Measurements from ENCODE around the gene ERVV-1.

- TF ChIP-seq NFIC (IDR thresholded peaks at IDR 0.05; ENCODE audit: borderline replicate concordance) (no peak), CTCF (IDR thresholded peaks at IDR 0.05) (no peak), SIN3A (IDR thresholded peaks at IDR 0.05; ENCODE audit: borderline replicate concordance, low read depth, low read length) (no peak), FOXJ3 (CRISPR knock-in tag; IDR thresholded peaks at IDR 0.05) (no peak), GABPA (IDR thresholded peaks at IDR 0.05; ENCODE audit: low read depth) (no peak), RCOR1 (IDR thresholded peaks at IDR 0.05; ENCODE audit: low read length) (no peak)
Observed at GRCh38 chr19:52992109-52993004, 21.4 kb upstream of the ERVV-1 start.

Data from SK-N-SH (cell line).